Measurements from ENCODE around the gene PGAP2. TPM values are rescaled to one million over a fixed set of nuclear protein-coding genes. Genes with fewer than 3 reads are reported as not detected.
"Not testable (repeated sequence)": the region's sequence is repeated elsewhere in the genome, so short reads cannot be mapped to it uniquely, and the experiment has no call there.

PGAP2 gene
- total and polyA plus RNA-seq, 9 donors, result 8.7 to 29.8 (median 22.3) TPM

- Histone ChIP-seq H3K9me3 (replicated peaks; ENCODE audit: control insufficient read depth, low read depth, low read length) (no peaks in the 10 kb centered on the region), H3K27ac (ENCODE audit: low read length) (no peak overlapping the region), H3K4me3 (ENCODE audit: low read length) (no peak overlapping the region), H3K36me3 (ENCODE audit: control insufficient read depth, insufficient read depth, low read length) (no peaks in the 10 kb centered on the region), H3K4me1 (ENCODE audit: control insufficient read depth, insufficient read depth, low read length) (peaks cover 4% of the 10 kb centered on the region), H3K27me3 (ENCODE audit: control insufficient read depth, insufficient read depth, low read length) (no peaks in the 10 kb centered on the region)
- 76% methylated on average over 2 of the region's 4 CpGs for WGBS (ENCODE audit: insufficient coverage)
- no peak for DNase-seq
Measured at GRCh38 chr11:3802011-3802790, 6.2 kb upstream of the PGAP2 start.

- Histone ChIP-seq H3K4me3 (ENCODE audit: low read length) (no peak overlapping the region), H3K4me1 (ENCODE audit: control insufficient read depth, insufficient read depth, low read length) (peaks cover 9% of the 10 kb centered on the region), H3K9me3 (replicated peaks; ENCODE audit: control insufficient read depth, low read depth, low read length) (no peaks in the 10 kb centered on the region), H3K27ac (ENCODE audit: low read length) (no peak overlapping the region), H3K27me3 (ENCODE audit: control insufficient read depth, insufficient read depth, low read length) (no peaks in the 10 kb centered on the region), H3K36me3 (ENCODE audit: control insufficient read depth, insufficient read depth, low read length) (no peaks in the 10 kb centered on the region)
- DNase-seq, result no peak
- 85% methylated on average over 4 of the region's 11 CpGs for WGBS (ENCODE audit: insufficient coverage)
Measured at GRCh38 chr11:3803726-3804495, 4.4 kb upstream of the PGAP2 start.

GRCh38 chr11:3808861-3809623, 682 bp downstream of the PGAP2 start:
- no peaks in the 10 kb centered on the region for H3K9me3 ChIP-seq (replicated peaks; ENCODE audit: control insufficient read depth, low read depth, low read length)

GRCh38 chr11:3809624-3809928, 1.2 kb downstream of the PGAP2 start:
- H3K36me3 ChIP-seq (ENCODE audit: control insufficient read depth, insufficient read depth, low read length), result peaks cover 7% of the 10 kb centered on the region
- H3K27ac ChIP-seq (ENCODE audit: low read length), result no peak overlapping the region
- H3K4me1 ChIP-seq (ENCODE audit: control insufficient read depth, insufficient read depth, low read length), result peaks cover 11% of the 10 kb centered on the region
- H3K27me3 ChIP-seq (ENCODE audit: control insufficient read depth, insufficient read depth, low read length), result no peaks in the 10 kb centered on the region
- 100% methylated on average over 1 of the region's 1 CpG for WGBS (ENCODE audit: insufficient coverage)
- no peaks in the 10 kb centered on the region for H3K9me3 ChIP-seq (replicated peaks; ENCODE audit: control insufficient read depth, low read depth, low read length)
- no peak overlapping the region for H3K4me3 ChIP-seq (ENCODE audit: low read length)
- no peak for DNase-seq

More at GRCh38 chr11:3808861-3809623, 682 bp downstream of the PGAP2 start:
- H3K4me1 ChIP-seq (ENCODE audit: control insufficient read depth, insufficient read depth, low read length), result peaks cover 11% of the 10 kb centered on the region
- DNase-seq, result peak; percentile 34
- no peak overlapping the region for H3K27ac ChIP-seq (ENCODE audit: low read length)
- peaks cover 7% of the 10 kb centered on the region for H3K36me3 ChIP-seq (ENCODE audit: control insufficient read depth, insufficient read depth, low read length)
- H3K27me3 ChIP-seq (ENCODE audit: control insufficient read depth, insufficient read depth, low read length), result no peaks in the 10 kb centered on the region
- H3K4me3 ChIP-seq (ENCODE audit: low read length), result peak overlapping the region; percentile 92
- 11% methylated on average over 2 of the region's 5 CpGs for WGBS (ENCODE audit: insufficient coverage)

GRCh38 chr11:3810446-3810845, 2.1 kb downstream of the PGAP2 start:
- Histone ChIP-seq H3K27ac (ENCODE audit: low read length) (no peak overlapping the region), H3K4me1 (ENCODE audit: control insufficient read depth, insufficient read depth, low read length) (peaks cover 11% of the 10 kb centered on the region), H3K9me3 (replicated peaks; ENCODE audit: control insufficient read depth, low read depth, low read length) (no peaks in the 10 kb centered on the region), H3K27me3 (ENCODE audit: control insufficient read depth, insufficient read depth, low read length) (no peaks in the 10 kb centered on the region), H3K36me3 (ENCODE audit: control insufficient read depth, insufficient read depth, low read length) (peaks cover 7% of the 10 kb centered on the region), H3K4me3 (ENCODE audit: low read length) (no peak overlapping the region)
- DNase-seq, result no peak
- 96% methylated on average over 2 of the region's 3 CpGs for WGBS (ENCODE audit: insufficient coverage)

GRCh38 chr11:3810951-3811350, 2.6 kb downstream of the PGAP2 start:
- peaks cover 11% of the 10 kb centered on the region for H3K4me1 ChIP-seq (ENCODE audit: control insufficient read depth, insufficient read depth, low read length)
- 85% methylated on average over 4 of the region's 4 CpGs for WGBS (ENCODE audit: insufficient coverage)
- H3K27me3 ChIP-seq (ENCODE audit: control insufficient read depth, insufficient read depth, low read length), result no peaks in the 10 kb centered on the region
- H3K27ac ChIP-seq (ENCODE audit: low read length), result no peak overlapping the region
- H3K36me3 ChIP-seq (ENCODE audit: control insufficient read depth, insufficient read depth, low read length), result peaks cover 7% of the 10 kb centered on the region
- H3K9me3 ChIP-seq (replicated peaks; ENCODE audit: control insufficient read depth, low read depth, low read length), result no peaks in the 10 kb centered on the region
- no peak for DNase-seq
- no peak overlapping the region for H3K4me3 ChIP-seq (ENCODE audit: low read length)

- not testable (repeated sequence) for H3K27me3 ChIP-seq (ENCODE audit: control insufficient read depth, insufficient read depth, low read length); H3K9me3 ChIP-seq (replicated peaks; ENCODE audit: control insufficient read depth, low read depth, low read length); H3K4me3 ChIP-seq (ENCODE audit: low read length); H3K36me3 ChIP-seq (ENCODE audit: control insufficient read depth, insufficient read depth, low read length); H3K4me1 ChIP-seq (ENCODE audit: control insufficient read depth, insufficient read depth, low read length); H3K27ac ChIP-seq (ENCODE audit: low read length); DNase-seq
- WGBS (ENCODE audit: insufficient coverage), result 85% methylated on average over 4 of the region's 5 CpGs
Measured at GRCh38 chr11:3814832-3815231, 6.5 kb downstream of the PGAP2 start.

GRCh38 chr11:3815845-3816244, 7.5 kb downstream of the PGAP2 start:
- WGBS (ENCODE audit: insufficient coverage), result 33% methylated on average over 1 of the region's 4 CpGs
- Histone ChIP-seq H3K4me3 (ENCODE audit: low read length) (no peak overlapping the region), H3K27ac (ENCODE audit: low read length) (no peak overlapping the region), H3K9me3 (replicated peaks; ENCODE audit: control insufficient read depth, low read depth, low read length) (no peaks in the 10 kb centered on the region), H3K36me3 (ENCODE audit: control insufficient read depth, insufficient read depth, low read length) (peaks cover 5% of the 10 kb centered on the region), H3K4me1 (ENCODE audit: control insufficient read depth, insufficient read depth, low read length) (no peaks in the 10 kb centered on the region), H3K27me3 (ENCODE audit: control insufficient read depth, insufficient read depth, low read length) (no peaks in the 10 kb centered on the region)
- no peak for DNase-seq

GRCh38 chr11:3816673-3817072, 8.3 kb downstream of the PGAP2 start:
- no peaks in the 10 kb centered on the region for H3K4me1 ChIP-seq (ENCODE audit: control insufficient read depth, insufficient read depth, low read length)
- no peak overlapping the region for H3K27ac ChIP-seq (ENCODE audit: low read length)
- H3K4me3 ChIP-seq (ENCODE audit: low read length), result no peak overlapping the region
- no peak for DNase-seq
- WGBS (ENCODE audit: insufficient coverage), result 77% methylated on average over 2 of the region's 2 CpGs
- H3K27me3 ChIP-seq (ENCODE audit: control insufficient read depth, insufficient read depth, low read length), result no peaks in the 10 kb centered on the region
- H3K36me3 ChIP-seq (ENCODE audit: control insufficient read depth, insufficient read depth, low read length), result peaks cover 10% of the 10 kb centered on the region
- H3K9me3 ChIP-seq (replicated peaks; ENCODE audit: control insufficient read depth, low read depth, low read length), result no peaks in the 10 kb centered on the region

- Histone ChIP-seq H3K27me3 (ENCODE audit: control insufficient read depth, insufficient read depth, low read length) (no peaks in the 10 kb centered on the region), H3K36me3 (ENCODE audit: control insufficient read depth, insufficient read depth, low read length) (peaks cover 10% of the 10 kb centered on the region), H3K27ac (ENCODE audit: low read length) (no peak overlapping the region), H3K9me3 (replicated peaks; ENCODE audit: control insufficient read depth, low read depth, low read length) (no peaks in the 10 kb centered on the region), H3K4me3 (ENCODE audit: low read length) (no peak overlapping the region), H3K4me1 (ENCODE audit: control insufficient read depth, insufficient read depth, low read length) (no peaks in the 10 kb centered on the region)
- DNase-seq, result no peak
- WGBS (ENCODE audit: insufficient coverage), result 80% methylated on average over 10 of the region's 10 CpGs
Measured at GRCh38 chr11:3817181-3817800, 8.9 kb downstream of the PGAP2 start.
